KMS-11 (cell line): ENCODE data around the gene UCN.

ENCODE experiments used
- H2AFZ ChIP-seq: fragments of 200-600 bp; sonication (generic); 2 replicates; pipeline ENCODE4 v1.6.1; 2016; ENCODE audit warnings: antibody characterized with exemption, mixed run types, low read depth
- H3K27ac ChIP-seq: fragments of 200-600 bp; sonication (generic); 2 replicates; pipeline ENCODE4 v1.6.1; 2016; ENCODE audit warnings: mild to moderate bottlenecking, mixed run types
- H3K27me3 ChIP-seq: fragments of 200-600 bp; sonication (generic); 2 replicates; pipeline ENCODE4 v1.6.1; 2017; ENCODE audit warnings: mild to moderate bottlenecking, low read depth, mixed run types, moderate library complexity; ENCODE audit not compliant: insufficient read depth
- H3K36me3 ChIP-seq: fragments of 200-600 bp; sonication (generic); 2 replicates; pipeline ENCODE4 v1.6.1; 2017; ENCODE audit warnings: mild to moderate bottlenecking, mixed run types; ENCODE audit not compliant: insufficient read depth
- H3K4me1 ChIP-seq: fragments of 200-600 bp; sonication (generic); 2 replicates; pipeline ENCODE4 v1.6.1; 2016; ENCODE audit warnings: mild to moderate bottlenecking, low read depth, mixed run types; ENCODE audit not compliant: poor library complexity, severe bottlenecking
- H3K4me2 ChIP-seq: fragments of 200-600 bp; sonication (generic); 2 replicates; pipeline ENCODE4 v1.7.0; 2016; ENCODE audit warnings: mild to moderate bottlenecking, mixed run types
- H3K4me3 ChIP-seq: fragments of 200-600 bp; sonication (generic); IDR thresholded peaks from 2 replicates; pipeline ENCODE4 v1.6.1; 2017; ENCODE audit warnings: low read depth, low read length, mixed read lengths; ENCODE audit not compliant: insufficient read depth
- H3K79me2 ChIP-seq: fragments of 200-600 bp; sonication (generic); 2 replicates; pipeline ENCODE4 v1.6.1; 2016; ENCODE audit warnings: low read depth, mixed run types; ENCODE audit not compliant: insufficient read depth
- H3K9ac ChIP-seq: fragments of 200-600 bp; sonication (generic); 2 replicates; pipeline ENCODE4 v1.6.1; 2016; ENCODE audit warnings: mild to moderate bottlenecking, mixed run types
- H4K20me1 ChIP-seq: fragments of 200-600 bp; sonication (generic); 2 replicates; pipeline ENCODE4 v1.6.1; 2016; ENCODE audit warnings: mild to moderate bottlenecking, mixed run types; ENCODE audit not compliant: insufficient read depth
- TF ChIP-seq, protein P1 (sequence below): fragments of 200-600 bp; sonication (generic); conservative IDR thresholded peaks from 2 replicates; pipeline ENCODE4 v1.6.1; 2017; ENCODE audit warnings: low read depth, mild to moderate bottlenecking, antibody characterized with exemption, low read length, moderate library complexity, mixed read lengths

Gene UCN, protein sequence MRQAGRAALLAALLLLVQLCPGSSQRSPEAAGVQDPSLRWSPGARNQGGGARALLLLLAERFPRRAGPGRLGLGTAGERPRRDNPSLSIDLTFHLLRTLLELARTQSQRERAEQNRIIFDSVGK

DNA sequence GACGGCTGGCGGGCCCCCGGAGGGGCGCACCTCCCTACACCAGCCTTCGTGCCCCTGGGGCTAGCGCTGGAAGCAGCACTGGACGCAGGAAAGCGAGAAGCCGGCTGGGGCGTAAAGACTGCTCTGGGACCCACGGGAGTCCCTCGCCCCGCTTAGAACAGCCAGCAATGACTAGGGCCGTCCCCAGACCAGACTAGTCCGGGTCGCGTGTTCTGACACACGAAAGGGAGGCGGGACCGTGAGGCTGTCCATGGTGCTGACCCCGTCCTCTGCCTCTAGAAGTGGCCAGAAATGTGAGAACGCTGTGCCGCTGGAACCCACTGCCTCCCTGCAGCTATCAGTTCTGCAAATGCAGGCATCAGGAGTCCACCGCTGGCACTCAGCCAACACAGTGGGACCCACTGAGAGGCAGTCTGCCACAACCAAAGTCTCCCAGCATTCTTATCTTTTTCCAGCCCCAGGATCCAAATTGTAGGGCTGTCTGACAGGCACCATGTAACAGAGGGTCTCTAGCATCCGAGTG, at the start of gene UCN:
UCN (minus strand) TSS at position 87 of the 523 bp plus-strand sequence. CDS start 550 bp downstream, outside the sequence.
- H3K4me1 ChIP-seq: no peaks in the 10 kb centered on the region
- H3K36me3 ChIP-seq: no peaks in the 10 kb centered on the region
- no peak within 1 kb of the TSS for H3K4me2 ChIP-seq
- H2AFZ ChIP-seq: no peak within 1 kb of the TSS
- H3K79me2 ChIP-seq: no peaks in the 10 kb centered on the region
- H3K4me3 ChIP-seq: no peak within 1 kb of the TSS
- TF ChIP-seq, protein P1, sequence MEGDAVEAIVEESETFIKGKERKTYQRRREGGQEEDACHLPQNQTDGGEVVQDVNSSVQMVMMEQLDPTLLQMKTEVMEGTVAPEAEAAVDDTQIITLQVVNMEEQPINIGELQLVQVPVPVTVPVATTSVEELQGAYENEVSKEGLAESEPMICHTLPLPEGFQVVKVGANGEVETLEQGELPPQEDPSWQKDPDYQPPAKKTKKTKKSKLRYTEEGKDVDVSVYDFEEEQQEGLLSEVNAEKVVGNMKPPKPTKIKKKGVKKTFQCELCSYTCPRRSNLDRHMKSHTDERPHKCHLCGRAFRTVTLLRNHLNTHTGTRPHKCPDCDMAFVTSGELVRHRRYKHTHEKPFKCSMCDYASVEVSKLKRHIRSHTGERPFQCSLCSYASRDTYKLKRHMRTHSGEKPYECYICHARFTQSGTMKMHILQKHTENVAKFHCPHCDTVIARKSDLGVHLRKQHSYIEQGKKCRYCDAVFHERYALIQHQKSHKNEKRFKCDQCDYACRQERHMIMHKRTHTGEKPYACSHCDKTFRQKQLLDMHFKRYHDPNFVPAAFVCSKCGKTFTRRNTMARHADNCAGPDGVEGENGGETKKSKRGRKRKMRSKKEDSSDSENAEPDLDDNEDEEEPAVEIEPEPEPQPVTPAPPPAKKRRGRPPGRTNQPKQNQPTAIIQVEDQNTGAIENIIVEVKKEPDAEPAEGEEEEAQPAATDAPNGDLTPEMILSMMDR: no peak
- no peaks in the 10 kb centered on the region for H3K27me3 ChIP-seq
- no peaks in the 10 kb centered on the region for H4K20me1 ChIP-seq
- no peak within 1 kb of the TSS for H3K27ac ChIP-seq
- no peak within 1 kb of the TSS for H3K9ac ChIP-seq

DNA sequence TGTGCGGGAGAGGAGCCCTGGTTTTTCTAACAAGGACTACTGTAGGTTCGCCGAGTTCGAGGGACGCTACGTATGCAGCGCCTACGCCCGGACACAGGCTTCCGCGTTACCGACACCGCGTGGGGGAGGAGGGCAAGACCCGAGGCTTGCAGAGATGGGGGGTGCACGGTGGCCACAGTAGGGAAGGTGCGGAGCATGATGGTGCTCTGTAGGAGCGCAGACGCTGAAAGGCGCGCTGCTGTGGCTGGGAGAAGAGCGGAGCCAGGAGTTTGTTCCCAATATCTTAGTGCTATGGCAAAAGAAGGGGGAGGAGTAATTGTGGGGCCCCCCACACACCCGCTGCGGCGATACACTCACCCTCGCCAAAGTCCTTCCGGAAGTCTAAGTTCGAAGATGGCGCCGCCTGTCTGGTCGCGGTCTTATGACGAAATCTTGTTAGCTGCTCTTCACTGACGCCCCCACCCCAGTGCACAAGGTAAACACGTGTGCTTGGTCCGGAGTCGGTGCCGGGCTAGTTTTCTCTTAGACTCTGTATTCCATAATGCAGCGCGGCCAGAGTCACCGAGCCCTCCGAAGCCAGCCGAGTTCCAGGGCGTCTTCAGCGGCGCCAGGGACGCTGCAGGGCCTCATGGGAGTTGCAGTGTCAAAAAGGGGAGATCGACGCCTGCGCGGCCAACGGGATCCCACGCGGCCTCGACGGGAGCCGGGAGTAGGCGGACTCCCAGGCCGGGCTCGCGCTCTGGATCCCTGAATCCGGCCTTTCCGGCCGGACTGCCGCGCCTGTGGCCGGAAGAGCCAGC, 48.3 kb upstream of the UCN start, which contains the start of gene GTF3C2:
GTF3C2 (minus strand) TSS at position 383 of the 800 bp plus-strand sequence. CDS start 13,210 bp downstream, outside the sequence.
- Histone ChIP-seq H4K20me1 (no peaks in the 10 kb centered on the region), H3K36me3 (no peaks in the 10 kb centered on the region), H3K27ac (peak within 1 kb of the TSS; percentile 95), H3K4me1 (peaks cover 40% of the 10 kb centered on the region), H2AFZ (peak within 1 kb of the TSS; percentile 83), H3K4me2 (peak within 1 kb of the TSS; percentile 83), H3K79me2 (peaks cover 64% of the 10 kb centered on the region), H3K27me3 (no peaks in the 10 kb centered on the region), H3K4me3 (peak within 1 kb of the TSS; percentile 95), H3K9ac (peak within 1 kb of the TSS; percentile 98)
- TF ChIP-seq, protein P1: no peak

DNA sequence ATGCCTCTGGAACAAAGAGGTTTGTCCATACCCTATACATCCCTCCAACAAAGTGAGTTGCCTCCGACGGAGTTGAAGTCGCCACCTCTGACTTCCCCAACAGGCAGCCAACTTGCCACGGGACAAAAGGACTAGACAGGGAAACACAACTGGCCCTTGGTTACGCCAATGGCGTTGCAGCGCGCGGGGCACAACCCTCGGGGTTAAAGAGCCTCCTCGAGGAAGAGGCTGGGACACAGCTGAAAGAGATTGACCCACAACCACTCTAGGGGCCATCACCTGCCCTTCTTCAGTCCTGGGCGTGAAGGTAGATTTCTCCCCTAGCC, 47.8 kb upstream of the UCN start:
- TF ChIP-seq, protein P1: no peak
- H3K79me2 ChIP-seq: peaks cover 69% of the 10 kb centered on the region
- peak overlapping the region; percentile 95 for H3K27ac ChIP-seq
- H3K36me3 ChIP-seq: no peaks in the 10 kb centered on the region
- H2AFZ ChIP-seq: peak overlapping the region; percentile 83
- H3K4me1 ChIP-seq: peaks cover 46% of the 10 kb centered on the region
- H3K4me3 ChIP-seq: peak overlapping the region; percentile 95
- no peaks in the 10 kb centered on the region for H4K20me1 ChIP-seq
- H3K4me2 ChIP-seq: peak overlapping the region; percentile 55
- peak overlapping the region; percentile 98 for H3K9ac ChIP-seq
- no peaks in the 10 kb centered on the region for H3K27me3 ChIP-seq

DNA sequence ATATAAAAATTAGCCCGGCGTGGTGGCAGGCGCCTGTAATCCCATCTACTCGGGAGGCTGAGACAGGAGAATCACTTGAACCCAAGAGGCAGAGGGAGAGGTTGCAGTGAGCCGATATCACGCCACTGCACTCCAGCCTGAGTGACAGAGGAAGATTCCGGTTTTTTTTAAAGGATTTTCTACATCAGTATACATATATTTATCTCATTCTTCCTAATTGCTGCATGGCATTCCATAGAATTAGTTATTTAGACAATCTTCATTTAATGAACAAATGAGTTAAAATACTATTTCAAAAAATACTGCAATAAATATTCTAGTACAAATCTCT, 46.3 kb upstream of the UCN start:
- no peak overlapping the region for H2AFZ ChIP-seq
- TF ChIP-seq, protein P1: no peak
- H3K79me2 ChIP-seq: peaks cover 84% of the 10 kb centered on the region
- H4K20me1 ChIP-seq: 0 out of 2 replicates have a peak, but pooled peaks cover 5% of the 10 kb centered on the region
- no peaks in the 10 kb centered on the region for H3K36me3 ChIP-seq
- H3K4me2 ChIP-seq: no peak overlapping the region; the same call in 1 of the 2 replicates
- H3K27ac ChIP-seq: no peak overlapping the region
- H3K9ac ChIP-seq: no peak overlapping the region
- H3K4me3 ChIP-seq: no peak overlapping the region
- H3K4me1 ChIP-seq: peaks cover 61% of the 10 kb centered on the region
- no peaks in the 10 kb centered on the region for H3K27me3 ChIP-seq
